HEK293T (cell line): ENCODE measurements around the gene ZBED6.
"Not testable (repeated sequence)": the region's sequence is repeated elsewhere in the genome, so short reads cannot be mapped to it uniquely, and the experiment has no call there.

Source experiments
- BHLHE40 ChIP-seq: fragments of 450-650 bp; IDR thresholded peaks from 2 replicates; pipeline ENCODE4 v1.6.1; 2016; ENCODE audit warnings: mild to moderate bottlenecking, moderate library complexity, borderline replicate concordance
- ELF4 ChIP-seq: fragments of 450-650 bp; IDR thresholded peaks from 2 replicates; pipeline ENCODE4 v1.6.1; 2017; ENCODE audit warnings: antibody characterized with exemption
- FOXA1 ChIP-seq: fragments of 450-650 bp; IDR thresholded peaks from 2 replicates; pipeline ENCODE4 v1.6.1; 2016; ENCODE audit warnings: mild to moderate bottlenecking
- FOXK2 ChIP-seq: fragments of 450-650 bp; IDR thresholded peaks from 2 replicates; pipeline ENCODE4 v1.6.1; 2016; ENCODE audit warnings: mild to moderate bottlenecking
- FOXM1 ChIP-seq: fragments of 450-650 bp; IDR thresholded peaks from 2 replicates; pipeline ENCODE4 v1.6.1; 2017; ENCODE audit warnings: mild to moderate bottlenecking, borderline replicate concordance
- HDGF ChIP-seq: fragments of 450-650 bp; IDR thresholded peaks from 2 replicates; pipeline ENCODE4 v1.6.1; 2017; ENCODE audit warnings: antibody characterized with exemption, borderline replicate concordance
- NFRKB ChIP-seq: fragments of 450-650 bp; IDR thresholded peaks from 2 replicates; pipeline ENCODE4 v1.6.1; 2016; ENCODE audit warnings: mild to moderate bottlenecking, moderate library complexity
- PKNOX1 ChIP-seq: fragments of 450-650 bp; IDR thresholded peaks from 2 replicates; pipeline ENCODE4 v1.6.1; 2016
- SP1 ChIP-seq: fragments of 450-650 bp; IDR thresholded peaks from 2 replicates; pipeline ENCODE4 v1.6.1; 2017
- TARDBP ChIP-seq: fragments of 450-650 bp; IDR thresholded peaks from 2 replicates; pipeline ENCODE4 v1.6.1; 2016
- ZNF384 ChIP-seq: fragments of 450-650 bp; IDR thresholded peaks from 2 replicates; pipeline ENCODE4 v1.6.1; 2016

DNA sequence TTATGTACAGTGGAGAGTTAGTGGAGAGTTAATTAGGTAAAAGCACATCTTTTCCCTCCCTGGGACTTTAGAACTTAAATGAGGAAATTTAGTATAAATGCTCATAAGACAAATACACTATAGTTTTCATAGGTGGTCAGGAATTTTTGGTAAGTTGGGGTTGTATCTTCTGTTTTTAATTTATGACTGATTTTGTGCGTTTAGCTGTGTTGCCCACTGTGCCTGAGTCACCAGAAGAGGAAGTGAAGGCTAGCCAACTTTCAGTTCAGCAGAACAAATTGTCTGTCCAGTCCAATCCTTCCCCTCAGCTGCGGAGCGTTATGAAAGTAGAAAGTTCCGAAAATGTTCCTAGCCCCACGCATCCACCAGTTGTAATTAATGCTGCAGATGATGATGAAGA lies 33.8 kb downstream of the ZBED6 start:
- TF ChIP-seq NFRKB, SP1, ELF4, FOXA1, HDGF, BHLHE40, ZNF384, PKNOX1, FOXM1, TARDBP, FOXK2: not testable (repeated sequence)
